Measurements from ENCODE around the gene TIMMDC1. TPM values are rescaled to one million over a fixed set of nuclear protein-coding genes. Genes with fewer than 3 reads are reported as not detected.

TIMMDC1 gene
- total RNA-seq, 1 experiment from 2014 or later: 109 TPM

GRCh38 chr3:119541547-119541946 is 43.2 kb downstream of the TIMMDC1 start:
- H3K9ac ChIP-seq (ENCODE audit: extremely low read depth, insufficient read length, low read length): no peak overlapping the region
- Mint-ChIP-seq H3K4me3 (no peak overlapping the region), H3K36me3 (ENCODE audit: insufficient read depth in 1 of 3, low read depth in 3 of 3) (no peaks in the 10 kb centered on the region), H3K9me3 (no peaks in the 10 kb centered on the region), H3K27me3 (ENCODE audit: low read depth) (no peaks in the 10 kb centered on the region), H3K27ac (no peak overlapping the region), H3K4me1 (no peaks in the 10 kb centered on the region)
- H2BK12ac ChIP-seq (ENCODE audit: insufficient read length, low read depth, low read length): no peak overlapping the region
- no peak overlapping the region for H3K18ac ChIP-seq (ENCODE audit: insufficient read length, low read depth, low read length)
- H2BK20ac ChIP-seq (ENCODE audit: low read depth, low read length, poor library complexity, severe bottlenecking): no peak overlapping the region
- H3K23me2 ChIP-seq (ENCODE audit: insufficient read length, low read depth, low read length, poor library complexity, severe bottlenecking): no peaks in the 10 kb centered on the region
- no peaks in the 10 kb centered on the region for H3K79me2 ChIP-seq (ENCODE audit: insufficient read depth, low read length)
- no peak overlapping the region for H3K27ac ChIP-seq (ENCODE audit: insufficient read length, low read depth, low read length)
- no peak for TF ChIP-seq CTCF (conservative IDR thresholded peaks at IDR 0.05)
- no peak overlapping the region for H4K5ac ChIP-seq (ENCODE audit: insufficient read length, low read depth, low read length)
- H3T11ph ChIP-seq (ENCODE audit: low read length): no peak overlapping the region
- H3K4ac ChIP-seq (ENCODE audit: low read depth, low read length): no peak overlapping the region
- H2AK5ac ChIP-seq (ENCODE audit: insufficient read length, low read length): no peak overlapping the region
- no peaks in the 10 kb centered on the region for H4K20me1 ChIP-seq (ENCODE audit: control insufficient read depth, insufficient read depth, insufficient read length)
- no peak overlapping the region for H4K8ac ChIP-seq (replicated peaks; ENCODE audit: insufficient read length, low read depth, low read length)
- no peak overlapping the region for H2BK5ac ChIP-seq (ENCODE audit: insufficient read length, low read length)
- no peak overlapping the region for H2BK120ac ChIP-seq (ENCODE audit: low read depth, low read length, poor library complexity, severe bottlenecking)
- H2AFZ ChIP-seq (ENCODE audit: low read length): no peak overlapping the region
- H3K4me1 ChIP-seq (ENCODE audit: insufficient read depth, low read length): no peaks in the 10 kb centered on the region
- DNase-seq: no peak
- WGBS (ENCODE audit: extremely low coverage, insufficient read length, low lambda C conversion rate): no CpG with 5 or more reads among the region's 3 CpGs
- H3K27me3 ChIP-seq (ENCODE audit: insufficient read depth, low read length): no peaks in the 10 kb centered on the region
- H3K23ac ChIP-seq (ENCODE audit: insufficient read length, low read depth, low read length): no peak overlapping the region
- no peak overlapping the region for H2BK15ac ChIP-seq (ENCODE audit: low read depth, low read length)
- no peak overlapping the region for H3K56ac ChIP-seq (ENCODE audit: insufficient read length, low read depth, low read length)
- no peaks in the 10 kb centered on the region for H3K79me1 ChIP-seq (ENCODE audit: insufficient read depth, low read depth, low read length, poor library complexity, severe bottlenecking)
- no peak overlapping the region for H4K91ac ChIP-seq (ENCODE audit: insufficient read length, low read depth, low read length)
- H3K4me2 ChIP-seq (ENCODE audit: insufficient read depth, insufficient read length, low read length): no peak overlapping the region
- no peaks in the 10 kb centered on the region for H3K9me3 ChIP-seq (ENCODE audit: control insufficient read depth, low read depth, low read length)
- H3K14ac ChIP-seq (ENCODE audit: insufficient read depth, low read length): no peak overlapping the region
